Measurements from ENCODE around the gene CCK. TPM values are rescaled to one million over a fixed set of nuclear protein-coding genes. Genes with fewer than 3 reads are reported as not detected.

The CCK gene
- total and polyA plus RNA-seq, 2 experiments from 2014 or later = 3.1 to 4.2 TPM

DNA sequence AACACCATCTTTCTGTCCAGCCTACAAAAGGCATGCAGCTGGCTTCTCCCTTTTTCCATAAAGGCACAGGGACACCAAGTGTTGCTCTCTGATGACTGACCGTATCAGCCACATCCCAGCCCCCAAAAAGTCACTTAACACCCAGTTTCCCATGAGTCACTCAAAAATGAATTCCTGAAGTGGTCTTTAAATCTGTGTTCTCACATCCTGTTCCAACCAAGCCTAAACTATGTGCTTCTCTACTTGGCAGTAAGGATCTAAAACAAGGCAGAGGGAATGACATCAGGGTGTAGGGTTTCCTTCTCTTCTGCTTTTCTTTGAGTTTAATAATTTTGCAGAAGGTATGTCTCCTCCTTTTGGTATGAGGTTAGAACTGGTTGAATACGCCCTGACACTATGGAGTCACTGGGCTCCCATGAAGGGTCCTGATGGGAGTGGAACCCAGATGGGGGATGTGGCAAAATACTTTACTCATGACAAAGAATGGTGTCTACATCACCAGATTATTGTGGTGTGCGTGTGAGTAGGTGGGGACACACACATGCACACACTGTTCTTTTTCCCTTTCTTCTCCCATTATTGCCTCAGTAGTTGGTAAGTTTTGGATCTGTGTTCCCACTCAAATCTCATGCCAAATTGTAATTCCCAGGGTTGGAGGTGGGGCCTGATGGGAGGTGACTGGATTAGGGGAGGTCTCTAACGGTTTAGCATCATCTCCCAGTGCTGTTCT is 35.6 kb upstream of the CCK start:
- Mint-ChIP-seq H3K4me3 (no peak overlapping the region), H3K27me3 (ENCODE audit: insufficient read depth, low read depth, poor library complexity) (peaks cover 7% of the 10 kb centered on the region)
- DNase-seq (ENCODE audit: low spot score) = no peak

More for the DNA sequence above, 35.6 kb upstream of the CCK start:
- no peak overlapping the region for H3K4me2 ChIP-seq
- Mint-ChIP-seq H3K4me1 (peaks cover 5% of the 10 kb centered on the region), H3K9me3 (no peaks in the 10 kb centered on the region; the same call in 2 of the 3 replicates), H3K36me3 (ENCODE audit: low read depth) (no peaks in the 10 kb centered on the region), H3K27ac (no peak overlapping the region)
- no peaks in the 10 kb centered on the region; the same call in 1 of the 2 replicates for H3K9me2 ChIP-seq (ENCODE audit: insufficient read depth)
- H3F3A ChIP-seq (replicated peaks; ENCODE audit: low read depth) = no peaks in the 10 kb centered on the region
- no peaks in the 10 kb centered on the region for H3K27me3 ChIP-seq (ENCODE audit: insufficient read depth)
- TF ChIP-seq CREB1 (CRISPR knock-in tag; IDR thresholded peaks at IDR 0.05; ENCODE audit: low read depth) = no peak
- no peak for TF ChIP-seq EZH2phosphoT487 (IDR thresholded peaks at IDR 0.05; ENCODE audit: unreplicated experiment)
- no peak for TF ChIP-seq ETS1 (IDR thresholded peaks at IDR 0.05)
- TF ChIP-seq NANOG (IDR thresholded peaks at IDR 0.05; ENCODE audit: borderline replicate concordance) = no peak
- no peak for TF ChIP-seq ZNF331 (CRISPR knock-in tag; IDR thresholded peaks at IDR 0.05; ENCODE audit: low read depth)
- TF ChIP-seq EZH2 (IDR thresholded peaks at IDR 0.05; ENCODE audit: low read depth, unreplicated experiment) = no peak
- TF ChIP-seq, protein P1, sequence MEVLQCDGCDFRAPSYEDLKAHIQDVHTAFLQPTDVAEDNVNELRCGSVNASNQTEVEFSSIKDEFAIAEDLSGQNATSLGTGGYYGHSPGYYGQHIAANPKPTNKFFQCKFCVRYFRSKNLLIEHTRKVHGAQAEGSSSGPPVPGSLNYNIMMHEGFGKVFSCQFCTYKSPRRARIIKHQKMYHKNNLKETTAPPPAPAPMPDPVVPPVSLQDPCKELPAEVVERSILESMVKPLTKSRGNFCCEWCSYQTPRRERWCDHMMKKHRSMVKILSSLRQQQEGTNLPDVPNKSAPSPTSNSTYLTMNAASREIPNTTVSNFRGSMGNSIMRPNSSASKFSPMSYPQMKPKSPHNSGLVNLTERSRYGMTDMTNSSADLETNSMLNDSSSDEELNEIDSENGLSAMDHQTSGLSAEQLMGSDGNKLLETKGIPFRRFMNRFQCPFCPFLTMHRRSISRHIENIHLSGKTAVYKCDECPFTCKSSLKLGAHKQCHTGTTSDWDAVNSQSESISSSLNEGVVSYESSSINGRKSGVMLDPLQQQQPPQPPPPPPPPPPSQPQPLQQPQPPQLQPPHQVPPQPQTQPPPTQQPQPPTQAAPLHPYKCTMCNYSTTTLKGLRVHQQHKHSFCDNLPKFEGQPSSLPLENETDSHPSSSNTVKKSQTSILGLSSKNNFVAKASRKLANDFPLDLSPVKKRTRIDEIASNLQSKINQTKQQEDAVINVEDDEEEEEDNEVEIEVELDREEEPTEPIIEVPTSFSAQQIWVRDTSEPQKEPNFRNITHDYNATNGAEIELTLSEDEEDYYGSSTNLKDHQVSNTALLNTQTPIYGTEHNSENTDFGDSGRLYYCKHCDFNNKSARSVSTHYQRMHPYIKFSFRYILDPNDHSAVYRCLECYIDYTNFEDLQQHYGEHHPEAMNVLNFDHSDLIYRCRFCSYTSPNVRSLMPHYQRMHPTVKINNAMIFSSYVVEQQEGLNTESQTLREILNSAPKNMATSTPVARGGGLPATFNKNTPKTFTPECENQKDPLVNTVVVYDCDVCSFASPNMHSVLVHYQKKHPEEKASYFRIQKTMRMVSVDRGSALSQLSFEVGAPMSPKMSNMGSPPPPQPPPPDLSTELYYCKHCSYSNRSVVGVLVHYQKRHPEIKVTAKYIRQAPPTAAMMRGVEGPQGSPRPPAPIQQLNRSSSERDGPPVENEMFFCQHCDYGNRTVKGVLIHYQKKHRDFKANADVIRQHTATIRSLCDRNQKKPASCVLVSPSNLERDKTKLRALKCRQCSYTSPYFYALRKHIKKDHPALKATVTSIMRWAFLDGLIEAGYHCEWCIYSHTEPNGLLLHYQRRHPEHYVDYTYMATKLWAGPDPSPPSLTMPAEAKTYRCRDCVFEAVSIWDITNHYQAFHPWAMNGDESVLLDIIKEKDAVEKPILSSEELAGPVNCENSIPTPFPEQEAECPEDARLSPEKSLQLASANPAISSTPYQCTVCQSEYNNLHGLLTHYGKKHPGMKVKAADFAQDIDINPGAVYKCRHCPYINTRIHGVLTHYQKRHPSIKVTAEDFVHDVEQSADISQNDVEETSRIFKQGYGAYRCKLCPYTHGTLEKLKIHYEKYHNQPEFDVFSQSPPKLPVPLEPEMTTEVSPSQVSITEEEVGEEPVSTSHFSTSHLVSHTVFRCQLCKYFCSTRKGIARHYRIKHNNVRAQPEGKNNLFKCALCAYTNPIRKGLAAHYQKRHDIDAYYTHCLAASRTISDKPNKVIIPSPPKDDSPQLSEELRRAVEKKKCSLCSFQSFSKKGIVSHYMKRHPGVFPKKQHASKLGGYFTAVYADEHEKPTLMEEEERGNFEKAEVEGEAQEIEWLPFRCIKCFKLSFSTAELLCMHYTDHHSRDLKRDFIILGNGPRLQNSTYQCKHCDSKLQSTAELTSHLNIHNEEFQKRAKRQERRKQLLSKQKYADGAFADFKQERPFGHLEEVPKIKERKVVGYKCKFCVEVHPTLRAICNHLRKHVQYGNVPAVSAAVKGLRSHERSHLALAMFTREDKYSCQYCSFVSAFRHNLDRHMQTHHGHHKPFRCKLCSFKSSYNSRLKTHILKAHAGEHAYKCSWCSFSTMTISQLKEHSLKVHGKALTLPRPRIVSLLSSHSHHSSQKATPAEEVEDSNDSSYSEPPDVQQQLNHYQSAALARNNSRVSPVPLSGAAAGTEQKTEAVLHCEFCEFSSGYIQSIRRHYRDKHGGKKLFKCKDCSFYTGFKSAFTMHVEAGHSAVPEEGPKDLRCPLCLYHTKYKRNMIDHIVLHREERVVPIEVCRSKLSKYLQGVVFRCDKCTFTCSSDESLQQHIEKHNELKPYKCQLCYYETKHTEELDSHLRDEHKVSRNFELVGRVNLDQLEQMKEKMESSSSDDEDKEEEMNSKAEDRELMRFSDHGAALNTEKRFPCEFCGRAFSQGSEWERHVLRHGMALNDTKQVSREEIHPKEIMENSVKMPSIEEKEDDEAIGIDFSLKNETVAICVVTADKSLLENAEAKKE (CRISPR knock-in tag; IDR thresholded peaks at IDR 0.05) = no peak
- TF ChIP-seq, protein P2, sequence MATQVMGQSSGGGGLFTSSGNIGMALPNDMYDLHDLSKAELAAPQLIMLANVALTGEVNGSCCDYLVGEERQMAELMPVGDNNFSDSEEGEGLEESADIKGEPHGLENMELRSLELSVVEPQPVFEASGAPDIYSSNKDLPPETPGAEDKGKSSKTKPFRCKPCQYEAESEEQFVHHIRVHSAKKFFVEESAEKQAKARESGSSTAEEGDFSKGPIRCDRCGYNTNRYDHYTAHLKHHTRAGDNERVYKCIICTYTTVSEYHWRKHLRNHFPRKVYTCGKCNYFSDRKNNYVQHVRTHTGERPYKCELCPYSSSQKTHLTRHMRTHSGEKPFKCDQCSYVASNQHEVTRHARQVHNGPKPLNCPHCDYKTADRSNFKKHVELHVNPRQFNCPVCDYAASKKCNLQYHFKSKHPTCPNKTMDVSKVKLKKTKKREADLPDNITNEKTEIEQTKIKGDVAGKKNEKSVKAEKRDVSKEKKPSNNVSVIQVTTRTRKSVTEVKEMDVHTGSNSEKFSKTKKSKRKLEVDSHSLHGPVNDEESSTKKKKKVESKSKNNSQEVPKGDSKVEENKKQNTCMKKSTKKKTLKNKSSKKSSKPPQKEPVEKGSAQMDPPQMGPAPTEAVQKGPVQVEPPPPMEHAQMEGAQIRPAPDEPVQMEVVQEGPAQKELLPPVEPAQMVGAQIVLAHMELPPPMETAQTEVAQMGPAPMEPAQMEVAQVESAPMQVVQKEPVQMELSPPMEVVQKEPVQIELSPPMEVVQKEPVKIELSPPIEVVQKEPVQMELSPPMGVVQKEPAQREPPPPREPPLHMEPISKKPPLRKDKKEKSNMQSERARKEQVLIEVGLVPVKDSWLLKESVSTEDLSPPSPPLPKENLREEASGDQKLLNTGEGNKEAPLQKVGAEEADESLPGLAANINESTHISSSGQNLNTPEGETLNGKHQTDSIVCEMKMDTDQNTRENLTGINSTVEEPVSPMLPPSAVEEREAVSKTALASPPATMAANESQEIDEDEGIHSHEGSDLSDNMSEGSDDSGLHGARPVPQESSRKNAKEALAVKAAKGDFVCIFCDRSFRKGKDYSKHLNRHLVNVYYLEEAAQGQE (IDR thresholded peaks at IDR 0.05; ENCODE audit: unreplicated experiment) = no peak
- TF ChIP-seq POLR2AphosphoS5 (IDR thresholded peaks at IDR 0.05; ENCODE audit: low read depth) = no peak
- TF ChIP-seq CTCF (conservative IDR thresholded peaks at IDR 0.05; ENCODE audit: low read depth in 2 of 2) = no peak
- no peak for TF ChIP-seq STAT1 (IDR thresholded peaks at IDR 0.05; ENCODE audit: unreplicated experiment)
- no peak for TF ChIP-seq JUNB (IDR thresholded peaks at IDR 0.05; ENCODE audit: unreplicated experiment)
- no peak for TF ChIP-seq ZNF114 (CRISPR knock-in tag; IDR thresholded peaks at IDR 0.05)
- H3K36me3 ChIP-seq (ENCODE audit: insufficient read depth) = no peaks in the 10 kb centered on the region
- no peak overlapping the region for H3K27ac ChIP-seq (ENCODE audit: low read depth)
- no peak overlapping the region for H3K4me3 ChIP-seq
- no peak for ATAC-seq
- H3K79me2 ChIP-seq (replicated peaks; ENCODE audit: insufficient read depth) = no peaks in the 10 kb centered on the region
- H2AFZ ChIP-seq = no peak overlapping the region
- H3K4me1 ChIP-seq (ENCODE audit: insufficient read depth) = no peaks in the 10 kb centered on the region
- no peaks in the 10 kb centered on the region; the same call in 1 of the 2 replicates for H4K20me1 ChIP-seq (replicated peaks; ENCODE audit: insufficient read depth)

All from GM23338 (cell line).